NCI-H187 (cell line): ENCODE measurements around the gene LIX1.
A peak's percentile ranks its signal among the peaks of the same experiment; 100 is the strongest.
"Not testable (repeated sequence)": the region's sequence is repeated elsewhere in the genome, so short reads cannot be mapped to it uniquely, and the experiment has no call there.

Source experiments
- DNase-seq, 2 experiments: peaks; one replicate each; lab custom pipeline; 2025; lab: John Stamatoyannopoulos, UW

LIX1 gene

DNA sequence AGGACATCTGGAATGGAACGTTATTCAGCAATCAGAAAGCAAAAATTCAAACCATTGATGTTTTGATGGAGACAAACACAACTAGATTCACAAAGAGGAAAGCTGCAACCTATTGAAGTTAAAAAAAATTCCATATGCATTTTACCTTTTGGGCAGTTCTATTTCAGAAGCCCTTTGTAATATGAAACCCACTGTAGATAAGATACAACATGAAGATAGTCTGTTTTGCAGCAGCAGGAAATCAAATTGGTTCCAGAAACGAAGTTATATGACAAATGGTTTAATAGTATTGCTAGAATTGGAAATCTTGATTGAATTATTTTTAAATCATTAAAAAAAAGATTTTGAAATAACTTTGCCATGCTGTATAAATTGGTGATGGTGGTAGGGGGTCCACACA is 872 bp downstream of the LIX1 start:
- DNase-seq = no peak

DNA sequence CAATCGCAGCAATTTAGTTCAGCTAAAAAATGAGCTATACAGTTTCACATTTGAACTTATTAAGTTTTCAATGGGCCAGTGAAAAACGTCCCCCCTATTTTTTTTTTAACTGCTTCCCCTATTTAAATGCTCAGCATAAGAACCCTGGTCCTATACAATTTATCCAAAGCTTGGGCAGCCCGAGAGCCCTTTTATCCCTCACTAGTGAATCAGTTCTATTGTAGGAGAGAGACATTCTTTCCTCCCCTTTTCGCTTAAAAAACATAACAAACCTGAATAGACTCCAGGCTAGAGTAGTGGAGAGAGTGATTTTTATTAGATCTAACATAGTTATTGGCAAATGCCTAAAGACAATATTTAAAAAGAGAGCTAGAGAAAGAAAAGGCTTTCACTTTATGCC is 1.4 kb downstream of the LIX1 start:
- DNase-seq = no peak

- not testable (repeated sequence) for DNase-seq
Observed at GRCh38 chr5:97140250-97140649, 2.2 kb downstream of the LIX1 start.

DNA sequence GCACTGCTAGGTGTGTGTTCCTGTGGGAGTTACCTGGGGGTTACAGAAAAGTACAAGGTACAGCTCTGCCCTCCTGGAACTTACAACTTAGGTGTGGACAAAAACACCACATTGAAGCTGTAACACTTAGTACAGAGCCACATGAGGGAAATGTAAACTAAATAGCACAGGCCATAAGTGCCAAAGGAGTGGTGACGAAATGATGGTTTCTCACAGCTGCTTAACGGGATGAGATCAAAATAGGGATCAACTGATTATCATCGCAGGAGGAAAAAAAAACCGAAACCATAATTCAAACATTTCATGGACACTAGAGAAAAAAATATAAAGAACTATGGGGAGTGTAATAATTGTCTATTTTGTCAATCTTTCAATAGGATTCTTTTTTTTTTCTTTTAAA is 5.9 kb downstream of the LIX1 start:
- no peak for DNase-seq

DNA sequence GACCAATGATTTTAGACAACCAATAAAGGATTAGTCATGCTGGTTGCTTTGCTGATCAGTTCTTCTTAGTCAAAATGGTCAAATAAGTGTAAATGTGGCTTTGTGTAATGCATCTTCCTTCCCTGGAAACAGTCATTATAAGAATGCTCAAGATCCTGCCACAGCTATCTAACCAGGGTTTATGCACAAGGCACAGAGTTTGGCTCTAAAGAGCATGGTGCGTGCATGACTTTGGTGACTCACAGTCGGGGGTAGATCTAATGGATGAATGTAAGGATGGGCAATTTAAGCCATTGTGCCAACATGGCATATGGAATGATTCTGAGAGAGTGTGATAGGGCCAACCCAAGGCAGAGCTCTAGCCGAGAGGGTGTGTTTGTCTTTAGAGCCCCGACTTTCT is 6.5 kb downstream of the LIX1 start:
- DNase-seq = no peak

GRCh38 chr5:97134634-97135033 is 7.8 kb downstream of the LIX1 start:
- no peak for DNase-seq

GRCh38 chr5:97133101-97133500 is 9.3 kb downstream of the LIX1 start:
- DNase-seq = no peak

- DNase-seq = no peak
Observed at GRCh38 chr5:97131921-97132320, 10.5 kb downstream of the LIX1 start.

DNA sequence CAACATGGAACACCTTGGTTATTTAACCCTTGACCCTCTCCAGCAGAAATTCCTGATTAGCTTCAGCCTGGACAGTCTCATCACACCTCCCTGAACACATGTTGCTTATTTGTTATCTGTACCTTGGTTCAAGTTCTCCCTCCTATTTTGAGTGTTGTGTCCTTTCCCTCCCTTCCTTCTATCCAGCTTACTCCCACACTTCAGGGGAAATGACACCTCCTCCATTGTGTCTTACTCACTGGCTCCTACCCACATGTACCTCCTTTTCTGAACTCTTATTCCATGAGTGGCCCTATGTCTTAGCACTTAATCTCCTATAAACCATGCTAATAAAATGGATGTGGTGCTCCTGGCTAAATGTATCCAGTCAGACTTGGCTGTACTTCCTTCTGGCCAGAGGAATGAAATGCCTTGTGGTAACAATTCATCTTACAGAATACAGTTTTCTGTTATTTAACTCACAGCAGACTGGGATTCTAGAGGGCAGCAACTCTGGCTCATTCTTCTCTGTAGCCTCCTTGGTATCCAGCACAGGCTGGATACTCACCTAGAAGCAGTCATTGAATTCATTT is 11.2 kb downstream of the LIX1 start:
- no peak for DNase-seq

GRCh38 chr5:97127727-97128126 is 14.7 kb downstream of the LIX1 start:
- no peak for DNase-seq

DNA sequence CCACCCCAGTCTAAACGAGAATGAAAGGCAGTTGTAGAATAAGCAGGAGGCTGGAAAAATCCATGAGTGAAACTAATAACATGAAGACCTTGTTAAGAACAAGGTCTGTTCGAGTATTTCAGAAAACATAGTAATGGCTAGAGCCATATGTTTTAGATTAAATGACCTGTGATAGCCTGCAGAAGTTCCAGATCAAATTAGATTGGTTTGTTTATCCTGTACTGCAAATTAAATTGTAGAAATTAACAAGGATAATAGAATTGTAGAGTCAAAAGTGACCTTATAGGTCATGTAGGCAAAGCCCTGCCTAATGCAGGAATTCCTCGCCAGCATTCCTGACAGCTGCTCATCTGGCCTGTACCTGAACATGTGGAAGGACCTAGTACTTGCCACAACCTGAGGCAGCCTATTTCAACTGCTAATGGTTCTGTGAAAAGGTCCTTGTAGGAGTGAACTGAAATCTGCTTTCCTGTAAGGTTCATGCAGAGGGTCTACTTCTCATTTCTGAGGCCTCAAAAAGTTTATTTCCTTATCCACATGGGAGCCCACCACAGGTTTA is 17.2 kb downstream of the LIX1 start:
- DNase-seq = no peak

DNA sequence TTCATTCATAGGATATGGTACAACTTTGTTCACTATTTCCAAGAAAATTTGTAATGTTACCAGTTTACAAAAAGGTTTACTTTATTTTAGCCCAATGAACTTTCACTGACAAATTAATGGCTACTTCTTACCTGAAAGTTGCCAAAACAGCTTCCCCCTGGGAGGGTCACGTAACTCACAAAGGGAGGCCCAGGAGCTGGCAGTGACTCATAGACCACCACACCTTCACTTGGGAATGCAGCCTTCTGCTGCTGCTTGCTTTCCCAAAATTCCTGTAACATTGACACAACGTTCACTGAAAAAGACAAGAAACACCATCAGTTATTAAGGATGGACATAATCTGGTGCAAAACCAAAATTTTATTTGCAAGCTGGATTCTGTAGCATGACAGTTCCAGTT is 18.1 kb downstream of the LIX1 start:
- no peak for DNase-seq

DNA sequence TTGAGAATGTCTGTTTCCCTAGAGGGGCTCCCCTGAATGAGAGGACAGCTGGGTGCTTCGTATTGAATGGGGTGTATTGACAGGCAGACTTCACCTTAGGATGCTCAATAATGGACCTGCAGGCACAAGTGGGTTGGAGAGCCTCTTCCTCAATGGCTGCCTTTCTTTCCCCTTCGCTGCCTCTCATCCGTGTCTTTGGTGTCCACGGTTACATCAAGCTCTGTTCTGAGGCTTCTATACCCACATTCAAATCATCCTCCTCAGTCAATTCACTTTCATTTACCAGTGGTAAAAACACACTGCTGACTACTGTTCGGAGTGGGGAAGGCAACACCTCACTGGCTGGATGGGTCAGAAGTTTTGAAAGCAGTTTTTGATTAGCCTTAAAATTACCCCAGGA is 20.6 kb downstream of the LIX1 start:
- peak in 1 of 2 experiments; percentile 22 for DNase-seq

GRCh38 chr5:97120195-97120594 is 22.2 kb downstream of the LIX1 start:
- no peak for DNase-seq

GRCh38 chr5:97119007-97119390 is 23.4 kb downstream of the LIX1 start:
- no peak for DNase-seq

DNA sequence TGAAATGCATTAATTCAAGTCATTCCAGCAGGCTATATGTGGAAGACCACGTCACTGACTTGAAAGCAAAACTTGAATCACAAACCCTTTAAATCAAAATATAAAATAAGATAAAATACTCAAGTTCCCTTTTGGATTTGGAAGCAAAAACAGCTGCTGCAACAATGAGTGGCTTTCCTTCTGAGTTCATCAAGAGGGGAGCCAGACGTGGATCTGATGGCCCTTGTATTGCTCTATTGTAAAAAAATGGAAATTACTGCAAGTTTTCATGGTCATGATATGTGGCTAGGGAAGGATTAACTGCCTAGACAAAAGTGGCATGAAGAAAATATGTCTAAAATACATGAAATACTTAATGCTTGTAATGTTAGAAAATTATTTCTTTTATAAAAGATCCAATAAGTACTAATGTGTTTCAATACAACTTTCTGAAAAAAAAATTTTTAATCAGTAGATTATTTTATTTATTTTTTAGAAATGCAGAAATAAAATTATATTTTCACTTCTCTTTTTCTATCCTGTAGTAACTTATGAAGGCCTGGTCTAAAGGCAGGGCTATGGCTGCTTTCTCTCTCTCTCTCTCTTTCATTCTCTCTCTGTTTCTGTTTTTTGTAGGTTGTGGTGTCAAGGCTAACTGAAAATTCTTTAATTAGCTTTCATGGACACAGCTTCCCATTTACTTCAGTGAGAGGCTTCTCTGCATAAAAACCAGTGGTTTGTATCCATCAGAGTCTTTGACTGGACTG is 24.0 kb downstream of the LIX1 start:
- no peak for DNase-seq

- no peak for DNase-seq
Observed at GRCh38 chr5:97115932-97116331, 26.5 kb downstream of the LIX1 start.

DNA sequence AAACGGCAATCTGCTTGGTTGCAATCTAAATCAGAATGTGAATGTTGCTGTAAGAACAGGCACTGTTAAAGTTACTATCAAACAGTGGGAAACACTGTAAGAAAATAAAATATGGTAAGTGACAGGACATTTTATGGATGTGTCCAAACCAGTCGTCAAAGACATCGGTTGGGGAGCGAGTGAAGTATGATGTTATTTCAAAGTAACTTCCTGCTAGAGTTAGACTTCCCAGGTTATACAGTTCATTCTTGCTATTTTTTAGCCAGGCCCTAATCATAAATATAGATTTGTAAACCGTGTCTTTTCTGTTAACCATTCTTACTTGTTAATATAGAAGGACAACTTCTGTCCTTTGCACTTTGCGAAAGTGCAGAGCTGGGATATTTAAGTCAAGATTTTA is 30.2 kb downstream of the LIX1 start:
- DNase-seq = no peak

DNA sequence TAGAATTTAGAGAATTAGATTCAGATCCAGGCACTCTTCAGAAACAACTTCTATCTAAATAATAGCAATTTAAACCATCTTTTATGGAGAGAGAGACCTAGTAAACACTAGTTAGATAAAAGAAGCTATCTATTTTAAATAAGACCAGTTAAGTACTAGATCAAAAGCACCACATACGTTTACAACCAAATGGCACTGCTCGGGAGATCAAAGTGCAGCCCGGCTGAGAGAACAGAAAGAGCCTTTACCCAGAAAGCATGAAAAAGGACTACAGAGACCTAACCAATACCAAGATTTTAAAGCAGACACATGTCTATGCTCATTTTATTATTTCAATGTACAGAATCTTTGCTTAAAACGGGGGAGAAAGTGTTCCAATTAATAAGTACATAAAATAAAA is 30.8 kb downstream of the LIX1 start:
- DNase-seq = no peak

GRCh38 chr5:97111004-97111403 is 31.4 kb downstream of the LIX1 start:
- DNase-seq = no peak

GRCh38 chr5:97107318-97107717 is 35.1 kb downstream of the LIX1 start:
- DNase-seq = peak in 1 of 2 experiments; percentile 60

DNA sequence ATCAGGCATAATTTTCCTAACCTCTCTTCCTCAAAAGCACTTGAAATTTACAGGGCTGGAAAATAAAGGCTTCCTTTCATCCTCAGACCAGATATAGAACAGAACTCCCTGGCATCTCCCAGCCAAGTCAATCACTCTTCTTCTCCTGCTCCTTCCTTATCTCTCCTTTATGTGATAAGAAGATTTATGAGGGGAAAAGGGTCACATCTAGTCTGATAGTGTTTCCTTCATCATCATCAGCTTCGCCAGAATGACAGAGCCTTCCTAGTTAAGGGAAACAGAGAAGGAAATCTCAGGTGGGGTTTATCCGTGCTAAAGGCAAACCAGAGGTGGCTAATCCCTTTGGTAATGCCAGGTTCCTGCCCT is 36.2 kb downstream of the LIX1 start:
- DNase-seq = no peak

DNA sequence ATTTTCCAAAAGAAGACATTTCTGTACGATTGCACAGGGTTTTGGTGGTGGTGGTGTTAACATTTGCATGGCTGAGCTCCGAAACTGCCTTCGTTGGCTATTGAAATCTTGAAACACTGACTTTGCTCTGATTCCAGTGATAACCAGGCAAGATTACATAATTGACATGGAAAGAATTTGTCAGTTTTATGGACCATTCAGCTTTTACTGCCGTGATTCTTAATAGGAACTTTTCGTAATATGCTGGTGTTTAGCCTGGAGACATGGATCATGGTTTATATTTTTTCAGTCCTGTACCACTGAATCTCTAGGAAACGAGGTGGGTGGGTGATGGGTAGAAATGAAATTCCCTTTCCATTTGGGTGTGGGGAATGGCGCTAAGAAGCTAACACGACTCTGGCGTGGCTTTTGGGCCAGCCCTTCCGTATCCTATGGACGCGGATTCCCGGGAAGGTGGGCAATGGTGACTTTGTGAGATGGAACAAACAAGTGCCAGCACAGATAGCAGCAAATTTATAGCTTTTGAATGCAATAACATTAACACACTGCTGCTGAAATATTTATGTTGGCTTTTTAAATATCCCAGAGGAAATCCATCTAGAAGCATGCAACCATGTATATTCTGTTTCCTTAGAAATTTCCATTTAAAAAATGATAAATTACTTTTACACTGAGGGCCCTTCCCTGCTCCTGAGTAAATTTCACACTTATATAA is 36.8 kb downstream of the LIX1 start:
- DNase-seq = no peak
